IMR-90 (cell line): Measurements from ENCODE around the gene FCMR. TPM values are rescaled to one million over a fixed set of nuclear protein-coding genes. Genes with fewer than 3 reads are reported as not detected.

Experiments used
- ATAC-seq: fragments of 200-7000 bp; cut with Tn5 transposase; 2 replicates; pipeline ENCODE4 v1.9.1; 2020; ENCODE audit warnings: low read depth, mild to moderate bottlenecking, moderate library complexity
- BruUV-seq: library from RNA; stranded (reverse); fragments of 400-500 nt; replicated peaks from 2 replicates; lab custom pipeline; 2021; lab: Mats Ljungman, UMichigan
- CTCF ChIA-PET: fragments of 300-600 bp; formaldehyde crosslinking; extraction: SDS; loops from one replicate; lab custom pipeline; 2021; ENCODE audit warnings: antibody characterized with exemption; lab: Yijun Ruan, JAX
- POLR2A ChIA-PET: fragments of 300-600 bp; sonication (Branson Sonifier 250); formaldehyde crosslinking; loops from one replicate; lab custom pipeline; 2022; ENCODE audit warnings: antibody characterized with exemption; ENCODE audit not compliant: unreplicated experiment; lab: Charles Lee
- DNase-seq: peaks from one replicate; pipeline ENCODE4 v3.0.0; 2013
- H2AFZ ChIP-seq: replicated peaks from 2 replicates; pipeline ENCODE3; 2013; ENCODE audit warnings: low read length, mild to moderate bottlenecking; ENCODE audit not compliant: poor library complexity
- H2AK5ac ChIP-seq: 2 replicates; pipeline ENCODE4 v1.6.1; 2013; ENCODE audit warnings: low read depth, low read length, inconsistent platforms
- H2AK9ac ChIP-seq: replicated peaks from 2 replicates; pipeline ENCODE3; 2013; ENCODE audit warnings: mild to moderate bottlenecking, low read depth, low read length, moderate library complexity; ENCODE audit not compliant: poor library complexity
- H2BK120ac ChIP-seq: 2 replicates; pipeline ENCODE4 v1.6.1; 2013; ENCODE audit warnings: low read depth, low read length, inconsistent platforms
- H2BK15ac ChIP-seq: 3 replicates; pipeline ENCODE4 v1.6.1; 2013; ENCODE audit warnings: low read depth, low read length, inconsistent platforms
- H2BK20ac ChIP-seq: 2 replicates; pipeline ENCODE4 v1.6.1; 2013; ENCODE audit warnings: low read depth, mild to moderate bottlenecking, inconsistent platforms, low read length, moderate library complexity
- H2BK5ac ChIP-seq: 2 replicates; pipeline ENCODE4 v1.6.1; 2013; ENCODE audit warnings: mild to moderate bottlenecking, low read depth, low read length, inconsistent platforms; ENCODE audit not compliant: poor library complexity, severe bottlenecking
- H3K14ac ChIP-seq: replicated peaks from 2 replicates; pipeline ENCODE4 v1.6.1; 2013; ENCODE audit warnings: low read depth, low read length, inconsistent platforms
- H3K18ac ChIP-seq: 2 replicates; pipeline ENCODE4 v1.6.1; 2013; ENCODE audit warnings: low read depth, low read length, control low read depth
- H3K23ac ChIP-seq: 2 replicates; pipeline ENCODE4 v1.6.1; 2013; ENCODE audit warnings: low read depth, low read length, inconsistent platforms
- H3K27ac ChIP-seq: 2 replicates; pipeline ENCODE4 v1.5.1; 2013; ENCODE audit warnings: mild to moderate bottlenecking, control low read depth, low read length; ENCODE audit not compliant: insufficient read depth
- H3K27me3 ChIP-seq: 2 replicates; pipeline ENCODE4 v1.6.1; 2013; ENCODE audit warnings: low read length; ENCODE audit not compliant: control insufficient read depth, insufficient read depth
- H3K36me3 ChIP-seq: 2 replicates; pipeline ENCODE4 v1.6.1; 2013; ENCODE audit warnings: low read length, mixed read lengths; ENCODE audit not compliant: control insufficient read depth, insufficient read depth
- H3K4ac ChIP-seq: 2 replicates; pipeline ENCODE4 v1.6.1; 2013; ENCODE audit warnings: low read depth, low read length, inconsistent platforms
- H3K4me1 ChIP-seq: 2 replicates; pipeline ENCODE4 v1.6.1; 2013; ENCODE audit warnings: low read length, mixed read lengths; ENCODE audit not compliant: control insufficient read depth, insufficient read depth
- H3K4me2 ChIP-seq: 2 replicates; pipeline ENCODE4 v1.6.1; 2013; ENCODE audit warnings: low read depth, mild to moderate bottlenecking, control low read depth, low read length, moderate library complexity
- H3K4me3 ChIP-seq: 2 replicates; pipeline ENCODE4 v1.5.1; 2013; ENCODE audit warnings: low read depth, mild to moderate bottlenecking, control low read depth, low read length, moderate library complexity; ENCODE audit not compliant: insufficient read depth
- H3K56ac ChIP-seq: 2 replicates; pipeline ENCODE4 v1.6.1; 2013; ENCODE audit warnings: low read length, inconsistent platforms; ENCODE audit not compliant: insufficient read depth; ENCODE audit errors: extremely low read depth
- H3K79me1 ChIP-seq, 2 experiments: 2 replicates each; pipeline ENCODE4 v1.6.1; 2013; ENCODE audit warnings: low read length in 2 of 2, inconsistent platforms in 1 of 2, low read depth in 1 of 2
- H3K9ac ChIP-seq: 2 replicates; pipeline ENCODE4 v1.6.1; 2013; ENCODE audit warnings: low read depth, low read length, control low read depth
- H3K9me1 ChIP-seq: 2 replicates; pipeline ENCODE4 v1.6.1; 2013; ENCODE audit warnings: low read length, inconsistent platforms; ENCODE audit not compliant: insufficient read depth
- H3K9me3 ChIP-seq: 2 replicates; pipeline ENCODE4 v1.6.1; 2013; ENCODE audit warnings: low read length; ENCODE audit not compliant: control insufficient read depth, insufficient read depth
- H4K20me1 ChIP-seq: 2 replicates; pipeline ENCODE4 v1.6.1; 2013; ENCODE audit warnings: low read length, inconsistent platforms; ENCODE audit not compliant: insufficient read depth
- H4K5ac ChIP-seq: 2 replicates; pipeline ENCODE4 v1.6.1; 2013; ENCODE audit warnings: mild to moderate bottlenecking, low read depth, low read length, control low read depth
- H4K8ac ChIP-seq, 2 experiments: 2 replicates each; pipeline ENCODE4 v1.6.1; 2013; ENCODE audit warnings: low read depth in 2 of 2, low read length in 2 of 2, control low read depth in 1 of 2, inconsistent platforms in 1 of 2
- H4K91ac ChIP-seq: 2 replicates; pipeline ENCODE4 v1.6.1; 2013; ENCODE audit warnings: low read depth, low read length, inconsistent platforms; ENCODE audit not compliant: insufficient read depth
- BHLHE40 ChIP-seq: fragments of 150-350 bp; IDR thresholded peaks from 2 replicates; pipeline ENCODE4 v1.6.1; 2016; ENCODE audit warnings: mild to moderate bottlenecking, low read depth, low read length
- CEBPB ChIP-seq: IDR thresholded peaks from 2 replicates; pipeline ENCODE4 v1.6.1; 2012; ENCODE audit warnings: low read depth, low read length, improper control_type of control experiment
- CHD1 ChIP-seq: IDR thresholded peaks from 2 replicates; pipeline ENCODE4 v1.6.1; 2012; ENCODE audit warnings: low read depth, low read length, improper control_type of control experiment
- CTCF ChIP-seq: conservative IDR thresholded peaks from 2 replicates; pipeline ENCODE4 v1.5.1; 2012; ENCODE audit warnings: mild to moderate bottlenecking, low read depth, low read length, improper control_type of control experiment
- ELK1 ChIP-seq: fragments of 150-350 bp; IDR thresholded peaks from 2 replicates; pipeline ENCODE4 v1.6.1; 2016; ENCODE audit warnings: low read depth, mild to moderate bottlenecking, low read length, moderate library complexity, borderline replicate concordance
- FOS ChIP-seq: fragments of 150-350 bp; IDR thresholded peaks from 2 replicates; pipeline ENCODE4 v1.6.1; 2016; ENCODE audit warnings: low read depth, low read length
- MAFK ChIP-seq: IDR thresholded peaks from 2 replicates; pipeline ENCODE4 v1.6.1; 2012; ENCODE audit warnings: low read depth, low read length, improper control_type of control experiment
- MAZ ChIP-seq: IDR thresholded peaks from 2 replicates; pipeline ENCODE4 v1.6.1; 2012; ENCODE audit warnings: low read depth, mild to moderate bottlenecking, low read length, improper control_type of control experiment, moderate library complexity, borderline replicate concordance
- MXI1 ChIP-seq: IDR thresholded peaks from 2 replicates; pipeline ENCODE4 v1.6.1; 2012; ENCODE audit warnings: low read depth, mild to moderate bottlenecking, low read length, moderate library complexity, borderline replicate concordance
- NFE2L2 ChIP-seq: fragments of 150-350 bp; IDR thresholded peaks from 2 replicates; pipeline ENCODE4 v1.6.1; 2016; ENCODE audit warnings: low read depth, mild to moderate bottlenecking, low read length
- RAD21 ChIP-seq: IDR thresholded peaks from 2 replicates; pipeline ENCODE4 v1.6.1; 2012; ENCODE audit warnings: low read length, improper control_type of control experiment
- RCOR1 ChIP-seq: IDR thresholded peaks from 2 replicates; pipeline ENCODE4 v1.6.1; 2012; ENCODE audit warnings: mild to moderate bottlenecking, low read length, improper control_type of control experiment; ENCODE audit not compliant: insufficient replicate concordance
- RFX5 ChIP-seq: IDR thresholded peaks from 2 replicates; pipeline ENCODE4 v1.8.0; 2012; ENCODE audit warnings: low read depth, mild to moderate bottlenecking, low read length, moderate library complexity
- SMC3 ChIP-seq: fragments of 150-350 bp; IDR thresholded peaks from 2 replicates; pipeline ENCODE4 v1.6.1; 2016; ENCODE audit warnings: low read depth, mild to moderate bottlenecking, antibody characterized with exemption, low read length, moderate library complexity
- USF2 ChIP-seq: fragments of 150-350 bp; IDR thresholded peaks from 2 replicates; pipeline ENCODE4 v1.6.1; 2017; ENCODE audit warnings: mild to moderate bottlenecking, antibody characterized with exemption, low read length, low read depth
- WGBS, 2 experiments: methylation state at CpG; one replicate each; pipeline versions ENCODE4 v1.1.5 to v1.1.7; 2013; ENCODE audit warnings: missing lambda C conversion rate in 2 of 2; ENCODE audit not compliant: insufficient read length in 1 of 2; ENCODE audit errors: extremely low coverage in 2 of 2; 5-methylcytosine and 5-hydroxymethylcytosine counted together
- dilution Hi-C: fragments of 300-500 bp; cut with HindIII; formaldehyde crosslinking; loops from one replicate; pipeline ENCODE4 v1.14.3; 2018; ENCODE audit warnings: low sequenced_read_pairs; ENCODE audit not compliant: unreplicated experiment
- in situ Hi-C: fragments of 300-500 bp; cut with MboI; formaldehyde crosslinking; loops from 3 replicates; pipeline ENCODE4 v1.14.3; 2019; ENCODE audit warnings: low sequenced_read_pairs, inconsistent platforms, mixed read lengths
- intact Hi-C: fragments of 100-400 bp; cut with micrococcal nuclease; formaldehyde crosslinking; loops from 2 replicates; pipeline ENCODE4 v1.10.0; 2022
- polyA plus RNA-seq, 3 experiments: library from polyadenylated mRNA; depleted of rRNA; stranded (reverse); fragments of >200 nt; gene quantifications; 2 replicates each; pipeline ENCODE4 v1.2.3, GENCODE V29; 2012; ENCODE audit warnings: low replicate concordance in 1 of 3
- total RNA-seq: library from RNA; depleted of rRNA; stranded (reverse); fragments of >200 nt; gene quantifications from 2 replicates; pipeline ENCODE4 v1.2.3, GENCODE V29; 2012

Gene FCMR
- total and polyA plus RNA-seq, 2 of the 4 experiments (the other 2 are of a cell fraction) = 0.09 TPM; not detected in 1

- ATAC-seq = no peak
- Histone ChIP-seq H3K36me3 (no peaks in the 10 kb centered on the region), H4K5ac (no peak overlapping the region), H3K79me1 (no peaks in the 10 kb centered on the region), H2AFZ (no peak overlapping the region), H4K8ac (no peak overlapping the region), H3K4me2 (no peak overlapping the region), H3K56ac (no peak overlapping the region), H4K20me1 (no peaks in the 10 kb centered on the region), H3K27ac (no peak overlapping the region), H3K4me1 (no peaks in the 10 kb centered on the region), H2BK120ac (no peak overlapping the region), H2AK5ac (no peak overlapping the region), H3K9me3 (no peaks in the 10 kb centered on the region), H3K23ac (no peak overlapping the region), H3K27me3 (peaks cover 58% of the 10 kb centered on the region), H3K4me3 (no peak overlapping the region), H3K14ac (no peak overlapping the region), H3K4ac (no peak overlapping the region), H3K9me1 (no peaks in the 10 kb centered on the region), H2BK15ac (no peak overlapping the region), H2AK9ac (no peak overlapping the region), H2BK20ac (no peak overlapping the region), H3K9ac (no peak overlapping the region), H3K18ac (no peak overlapping the region), H4K91ac (no peak overlapping the region), H2BK5ac (no peak overlapping the region)
- WGBS, 2 experiments = 9% methylated on average over 1 of the region's 6 CpGs; no CpG with 5 or more reads in 1 of the 2 experiments
- intact Hi-C loops = no loop called here
- DNase-seq = no peak
- dilution Hi-C loops = no loop called here
- ChIA-PET CTCF (interaction anchor here (1.6 kb wide), 1 partner anchor 9 kb away, joined by 5 read pairs; no protein-coding TSS in a partner anchor), POLR2A (no interaction called here)
- in situ Hi-C loops = no loop called here
- BruUV-seq = no TSS peak
- TF ChIP-seq CHD1 (no peak), MAFK (no peak), SMC3 (no peak), NFE2L2 (no peak), CEBPB (no peak), USF2 (no peak), MXI1 (no peak), MAZ (no peak), FOS (no peak), BHLHE40 (no peak), RAD21 (no peak), CTCF (no peak), RFX5 (no peak), ELK1 (no peak), RCOR1 (no peak)
Observed at GRCh38 chr1:206941766-206942418, 20.2 kb upstream of the FCMR start.
